Measurements from ENCODE around the gene KLKB1. TPM values are rescaled to one million over a fixed set of nuclear protein-coding genes. Genes with fewer than 3 reads are reported as not detected.
"Not testable (repeated sequence)": the region's sequence is repeated elsewhere in the genome, so short reads cannot be mapped to it uniquely, and the experiment has no call there.

The KLKB1 gene
- polyA plus RNA-seq, 10 donors = 0.11 to 1.4 (median 0.23) TPM

DNA sequence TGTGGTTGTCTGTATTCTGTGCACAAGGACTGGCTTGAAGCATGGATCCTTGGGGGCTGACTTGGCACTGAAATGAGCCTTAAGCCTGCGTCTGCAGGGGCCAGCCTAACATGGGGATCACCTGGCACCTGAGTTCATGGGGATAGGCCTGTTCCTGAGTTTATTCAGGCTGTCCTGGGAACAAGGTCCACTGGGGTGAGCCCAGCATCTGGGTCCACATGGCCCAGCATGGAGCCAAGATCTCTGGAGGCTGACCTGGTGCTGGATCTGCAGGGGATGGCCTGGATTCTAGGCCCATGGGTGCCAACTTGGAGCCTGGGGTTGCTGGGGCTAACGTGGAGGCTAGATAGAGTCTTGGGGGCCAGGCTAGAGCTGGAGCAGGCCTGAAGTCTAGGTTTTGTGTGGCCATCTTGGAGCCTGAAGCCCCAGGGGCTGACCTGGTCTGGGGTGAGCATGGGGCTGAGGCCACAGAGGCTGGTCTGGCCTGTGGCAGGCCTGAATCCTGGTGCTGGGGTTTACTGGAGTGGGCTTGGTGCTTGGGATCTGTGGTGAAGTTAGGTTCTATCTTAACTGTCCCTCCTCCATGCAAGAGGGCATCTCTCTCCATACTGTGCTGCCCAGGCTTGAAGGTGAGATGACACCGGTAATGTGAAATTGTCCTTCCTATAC, 652 bp upstream of the KLKB1 start:
- no peak for DNase-seq

DNA sequence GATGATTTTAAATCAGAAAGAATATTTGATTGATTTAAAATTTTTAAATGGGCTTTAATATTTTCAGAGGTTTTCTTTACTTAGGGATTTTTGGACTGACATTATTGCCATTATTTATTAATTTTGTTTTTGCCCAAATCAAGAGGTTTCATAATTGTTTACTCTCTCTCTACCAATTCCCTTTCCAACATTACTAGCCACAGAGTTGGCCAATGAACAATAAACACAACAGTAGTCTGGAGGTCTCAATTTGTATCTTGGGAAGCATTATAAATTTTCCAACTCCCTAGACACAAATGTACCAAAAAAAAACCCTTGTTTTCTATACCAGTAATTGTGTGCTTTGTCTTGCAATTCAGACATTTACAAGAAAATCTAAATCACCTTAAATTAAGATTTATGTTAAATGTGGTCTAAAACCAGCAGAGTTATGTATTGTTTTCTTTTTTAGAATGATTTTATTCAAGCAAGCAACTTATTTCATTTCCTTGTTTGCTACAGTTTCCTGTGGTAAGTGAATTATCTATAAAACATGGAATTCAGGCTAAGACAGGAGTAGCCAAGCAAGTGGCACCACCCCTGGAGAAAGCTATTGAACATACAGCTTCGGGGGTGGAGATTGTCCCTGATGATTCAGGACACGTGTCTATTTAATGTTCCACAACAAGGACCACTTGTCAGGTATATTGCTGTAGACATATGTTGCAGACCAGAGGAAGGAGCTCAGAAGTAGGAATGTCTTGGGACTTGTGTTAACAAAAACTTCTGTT, 622 bp downstream of the KLKB1 start:
- peak in 1 of 3 donors; percentile 30 for DNase-seq

- no peak for DNase-seq
Measured at GRCh38 chr4:186228514-186228894, 1.2 kb downstream of the KLKB1 start.

DNA sequence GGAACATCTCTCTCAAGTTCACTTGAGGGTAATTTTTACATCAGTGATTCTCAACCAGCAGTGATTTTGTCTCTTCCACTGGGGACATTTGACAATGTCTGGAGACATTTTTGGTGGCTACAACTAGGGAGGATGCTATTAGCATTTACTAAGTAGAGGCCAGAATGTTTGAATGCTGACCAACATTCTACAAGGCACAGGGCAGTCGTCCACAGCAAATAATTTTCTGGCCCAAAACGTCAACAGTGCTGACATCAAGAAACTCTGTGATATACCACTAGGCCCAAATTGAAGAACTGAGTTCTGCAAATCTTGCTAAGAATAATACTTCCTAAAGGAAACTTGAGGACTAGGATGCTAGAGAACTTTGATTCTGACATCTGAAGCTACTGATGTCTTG, 7.1 kb downstream of the KLKB1 start:
- DNase-seq = no peak

DNA sequence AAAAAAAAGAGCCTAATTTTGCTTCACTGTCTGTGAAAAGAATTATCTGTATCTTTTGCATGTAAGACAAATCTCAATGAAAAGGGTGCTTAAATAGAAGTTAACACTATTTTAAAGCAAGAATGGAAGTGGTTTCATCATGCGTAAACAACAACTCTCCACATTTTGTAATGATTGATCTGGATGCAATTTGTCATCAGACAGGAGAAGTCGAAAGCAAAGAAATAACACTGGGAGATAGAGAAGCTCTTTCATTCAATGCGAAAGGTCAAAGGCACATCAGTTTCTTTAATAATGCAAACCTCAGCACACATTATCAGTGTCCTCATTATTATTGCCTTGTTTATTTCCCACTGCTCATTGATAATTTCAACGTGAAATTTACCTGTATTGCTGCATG, 8.8 kb downstream of the KLKB1 start:
- no peak for DNase-seq

DNA sequence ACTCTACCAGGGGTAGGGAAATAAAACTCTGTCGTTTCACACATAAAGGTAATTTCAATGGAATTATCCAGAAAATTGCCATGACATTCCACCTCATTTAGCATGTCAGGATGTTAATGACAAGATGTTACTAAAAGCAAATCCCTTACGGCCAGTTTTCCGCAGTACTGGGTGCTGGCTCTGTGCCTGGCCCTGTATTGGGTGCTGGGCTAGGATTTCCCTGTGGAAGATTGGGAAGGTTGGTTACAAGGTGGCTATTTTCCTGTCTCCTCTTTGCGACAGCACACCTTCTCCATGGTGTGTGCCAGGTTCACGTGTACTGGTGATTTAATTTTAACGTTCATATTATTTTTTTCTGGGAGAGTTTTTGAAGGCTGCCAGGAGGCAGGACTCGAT, 13.1 kb downstream of the KLKB1 start:
- no peak for DNase-seq

DNA sequence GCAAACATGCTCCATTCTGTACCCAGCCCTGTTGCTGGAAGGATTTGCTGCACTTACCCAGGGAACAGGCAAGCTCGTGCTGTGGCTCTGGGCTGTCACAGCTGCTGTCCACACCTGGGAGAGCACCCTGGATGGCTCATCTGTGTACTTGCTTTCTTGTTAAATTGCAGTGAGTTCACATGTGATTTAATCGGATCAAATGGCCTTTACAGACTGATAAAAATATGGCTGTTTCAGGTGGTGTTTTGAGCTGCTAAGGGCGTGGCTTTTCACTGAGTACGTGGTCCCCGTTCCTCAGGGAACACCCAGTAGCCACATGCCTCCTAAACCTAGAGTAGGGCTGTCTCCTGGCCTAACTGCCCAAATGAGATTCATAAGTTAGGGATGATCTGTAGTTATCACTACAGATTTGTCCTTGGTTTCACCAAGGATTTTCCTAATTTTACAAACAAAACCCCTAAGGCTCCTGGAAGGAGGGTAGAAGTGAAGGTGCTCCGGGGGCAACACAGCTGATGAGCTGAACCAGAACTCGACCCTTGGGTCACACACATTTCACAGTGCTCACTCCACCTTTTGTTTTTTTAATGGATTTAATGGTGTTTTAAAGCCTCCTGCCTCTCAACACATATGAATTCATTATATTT, 13.7 kb downstream of the KLKB1 start:
- DNase-seq = no peak

GRCh38 chr4:186241616-186242015, 14.3 kb downstream of the KLKB1 start:
- no peak for DNase-seq

GRCh38 chr4:186242031-186242430, 14.7 kb downstream of the KLKB1 start:
- not testable (repeated sequence) for DNase-seq

GRCh38 chr4:186243331-186243730, 16.0 kb downstream of the KLKB1 start:
- no peak for DNase-seq

GRCh38 chr4:186244835-186245234, 17.5 kb downstream of the KLKB1 start:
- DNase-seq = no peak

DNA sequence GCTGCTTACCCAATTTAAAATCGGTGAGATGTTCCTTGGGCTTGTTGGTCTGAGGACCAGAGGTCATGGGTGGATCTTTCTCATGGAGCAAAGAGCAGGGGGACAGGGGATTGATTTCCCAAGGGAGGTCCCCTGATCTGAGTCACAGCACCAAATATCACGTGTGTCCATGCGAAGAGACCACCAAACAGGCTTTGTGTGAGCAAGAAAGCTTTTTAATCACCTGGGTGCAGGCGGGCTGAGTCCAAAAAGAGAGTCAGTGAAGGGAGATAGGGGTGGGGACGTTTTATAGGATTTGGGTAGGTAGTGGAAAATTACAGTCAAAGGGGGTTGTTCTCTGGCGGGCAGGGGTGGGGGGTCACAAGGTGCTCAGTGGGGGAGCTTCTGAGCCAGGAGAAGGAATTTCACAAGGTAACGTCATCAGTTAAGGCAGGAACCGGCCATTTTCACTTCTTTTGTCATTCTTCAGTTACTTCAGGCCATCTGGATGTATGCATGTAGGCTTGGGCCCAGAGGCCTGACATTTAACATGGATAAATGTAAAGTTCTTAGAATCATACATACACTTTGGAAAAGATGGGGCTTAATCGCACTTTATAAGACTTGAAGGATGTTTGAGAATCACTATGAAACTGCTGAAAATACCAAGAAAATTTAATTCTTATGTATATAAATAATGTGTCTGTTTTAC, 19.9 kb downstream of the KLKB1 start:
- DNase-seq = not testable (repeated sequence)

DNA sequence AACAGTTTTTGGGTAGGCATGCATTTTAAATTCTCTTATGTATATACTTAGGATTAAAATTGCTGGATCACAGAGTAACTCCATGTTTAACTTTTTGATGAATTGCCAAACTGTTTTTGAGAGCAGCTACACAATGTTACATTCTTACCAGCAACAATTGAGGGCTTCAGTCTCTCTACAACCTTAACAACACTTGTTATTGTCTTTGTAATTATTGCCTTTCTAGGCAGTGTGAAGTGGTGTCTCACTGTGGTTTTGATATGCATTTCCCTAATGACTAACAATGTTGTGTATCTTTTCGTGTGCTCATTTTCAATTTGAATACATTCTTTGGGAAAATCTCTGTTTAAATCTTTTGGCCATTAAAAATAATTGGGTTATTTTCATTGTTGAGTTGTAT, 21.3 kb downstream of the KLKB1 start:
- no peak for DNase-seq

- no peak for DNase-seq
Measured at GRCh38 chr4:186249785-186250754, 22.8 kb downstream of the KLKB1 start.

DNA sequence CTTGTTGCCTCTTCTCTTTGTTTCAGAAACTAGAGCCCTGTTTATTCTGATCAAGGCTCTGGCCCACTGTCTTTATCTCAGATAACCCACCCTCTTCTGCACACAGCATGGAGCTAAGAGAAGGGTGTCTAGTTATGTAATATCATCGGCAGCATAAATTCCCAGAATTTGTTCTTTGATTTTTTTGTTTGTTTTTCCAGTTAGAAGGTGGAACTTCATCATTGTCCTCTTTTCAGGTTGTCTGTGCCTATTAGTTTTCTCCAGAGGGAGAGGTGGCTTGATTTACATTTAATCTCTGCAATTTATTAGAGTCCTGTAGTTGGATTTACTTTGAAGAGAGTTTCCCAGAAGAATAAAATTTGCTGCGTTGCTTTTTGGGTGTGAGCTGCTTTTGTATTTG, 23.5 kb downstream of the KLKB1 start:
- DNase-seq = no peak

DNA sequence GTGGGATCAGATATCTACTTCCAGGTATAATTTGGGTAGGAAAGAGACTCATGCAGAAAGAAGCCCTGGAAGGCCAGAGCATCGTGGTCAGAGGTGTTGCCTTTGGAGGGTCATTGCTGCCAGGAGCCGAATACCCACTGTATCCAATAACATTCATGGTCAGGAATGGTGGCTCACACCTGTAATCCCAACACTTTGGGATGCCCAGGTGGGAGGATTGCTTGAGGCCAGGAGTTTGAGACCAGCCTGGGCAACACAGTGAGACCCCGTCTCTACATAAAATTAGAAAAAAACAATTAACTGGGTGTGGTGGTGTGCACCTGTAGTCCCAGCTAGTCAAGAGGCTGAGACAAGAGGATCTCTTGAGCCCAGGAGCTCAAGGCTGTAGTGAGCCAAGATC, 27.8 kb downstream of the KLKB1 start:
- no peak for DNase-seq

DNA sequence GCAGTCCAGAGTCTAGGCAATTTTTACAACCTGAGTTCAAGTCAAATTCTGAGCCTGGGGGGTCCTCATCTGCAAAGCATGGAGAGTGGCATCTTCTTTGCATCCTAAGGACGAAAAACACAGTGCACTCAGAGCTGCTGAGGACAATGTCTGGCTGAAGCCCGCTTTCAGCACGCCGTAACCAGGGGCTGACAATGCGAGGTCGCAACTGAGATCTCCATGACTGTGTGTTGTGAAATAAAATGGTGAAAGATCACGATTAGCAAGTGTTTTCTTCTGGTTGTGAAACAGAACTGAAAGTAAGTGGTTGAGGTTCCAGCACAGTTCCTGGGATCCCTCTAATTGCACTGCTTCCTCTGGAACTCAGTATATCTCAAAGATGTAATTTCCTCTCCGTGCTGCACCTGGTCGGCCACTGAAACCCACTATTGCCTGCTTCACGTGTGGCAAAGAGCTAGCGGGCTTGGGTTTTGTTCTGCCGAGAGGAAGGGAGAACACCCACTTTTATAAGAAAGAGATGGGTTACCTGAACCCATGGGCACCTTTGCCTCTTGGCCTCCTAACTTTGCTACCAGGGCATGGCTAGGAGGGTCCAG, 31.0 kb downstream of the KLKB1 start:
- no peak for DNase-seq

GRCh38 chr4:186260117-186260503, 32.8 kb downstream of the KLKB1 start:
- DNase-seq = no peak

GRCh38 chr4:186260504-186261448, 33.5 kb downstream of the KLKB1 start:
- DNase-seq = peak in 1 of 3 donors; percentile 2

DNA sequence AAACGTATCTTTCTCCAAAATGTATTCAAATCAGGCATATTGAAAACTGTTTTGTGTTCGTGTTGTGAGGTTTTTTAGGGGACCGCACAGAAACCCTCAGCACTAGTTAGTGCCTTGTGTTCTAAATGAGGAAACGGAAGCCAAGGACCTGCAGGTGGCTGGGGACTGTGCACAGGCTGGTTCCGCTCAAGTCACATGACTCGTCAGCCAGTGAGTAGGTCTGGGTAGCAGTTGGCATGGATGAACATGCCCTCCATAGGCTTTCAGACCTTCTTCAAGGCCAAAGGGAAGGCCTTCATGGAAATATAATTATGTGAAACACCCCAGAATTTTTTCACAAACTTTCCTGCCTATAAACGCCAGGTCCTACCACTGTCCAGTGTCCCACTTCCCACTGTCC, 37.4 kb downstream of the KLKB1 start:
- no peak for DNase-seq

Data from muscle of back (tissue), 11 donors.